ENCODE results near the gene TWF2. TPM values are rescaled to one million over a fixed set of nuclear protein-coding genes. Genes with fewer than 3 reads are reported as not detected.

The TWF2 gene
- total and polyA plus RNA-seq, 9 of the 15 experiments (the other 6 are each of a cell fraction or from before 2014, with no cell fraction given): 0.11 to 61.9 (median 29.7) TPM

DNA sequence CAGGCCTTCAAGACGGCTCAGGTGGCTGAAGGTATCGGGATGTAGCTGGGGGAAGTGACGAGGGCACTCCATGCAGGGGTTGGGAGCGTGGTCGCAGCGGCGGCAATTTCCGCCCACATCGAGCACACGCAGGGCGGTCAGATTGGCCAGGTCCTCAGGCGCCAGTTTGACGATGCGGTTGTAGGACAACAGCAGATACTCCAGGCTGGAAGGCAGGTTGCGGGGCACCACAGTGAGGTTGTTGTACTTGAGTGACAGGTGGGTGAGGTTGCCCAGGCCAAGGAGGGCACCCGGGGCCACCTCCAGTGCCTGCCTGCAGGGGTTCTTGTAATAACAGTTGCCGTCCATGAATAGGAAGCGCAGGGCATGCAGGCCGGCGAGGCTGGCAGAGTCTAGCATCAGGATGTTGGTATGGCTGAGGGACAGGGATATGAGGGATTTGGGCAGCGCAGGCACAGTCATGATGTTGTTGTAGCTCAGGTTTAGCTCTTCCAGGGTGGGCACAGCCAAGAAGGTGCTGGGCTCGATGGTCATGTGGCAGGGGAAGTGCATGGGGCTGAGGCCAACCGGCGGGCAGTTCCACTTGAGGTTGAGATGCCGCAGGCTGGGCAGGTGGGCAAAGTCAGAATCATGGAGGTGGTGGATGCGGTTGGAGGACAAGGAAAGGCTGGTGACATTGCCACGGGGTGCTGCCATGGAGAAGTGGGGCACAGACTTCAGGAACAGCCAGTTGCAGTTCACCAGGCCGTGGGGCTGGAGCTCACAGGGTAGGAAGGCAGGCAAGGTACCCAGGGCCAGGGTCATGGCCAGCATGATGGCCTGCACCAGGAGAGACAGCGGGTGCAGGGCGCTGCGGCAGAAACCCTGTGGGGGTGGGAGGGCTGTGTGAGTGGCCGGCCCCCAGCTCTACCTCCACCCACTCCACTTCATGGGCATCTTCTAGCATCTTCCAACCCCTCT, 15.2 kb downstream of the TWF2 start:
- Histone ChIP-seq H3K4me2 (ENCODE audit: insufficient read depth, low read length) (no peak overlapping the region), H3K9ac (ENCODE audit: insufficient read depth in 1 of 2, low read depth in 2 of 2, low read length in 2 of 2) (0 out of 4 replicates have a peak overlapping the region, but pooled peaks of 1 of the 2 experiments have one; percentile 9)
- no TSS peak for BruUV-seq (replicated peaks)

More for the DNA sequence above, 15.2 kb downstream of the TWF2 start:
- CTCF ChIA-PET (ENCODE audit: low intra/inter-chr PET ratio): no interaction called here
- no peak for FAIRE-seq
- WGBS (ENCODE audit: insufficient coverage, low coverage, missing lambda C conversion rate): 46% methylated on average over 22 of the region's 32 CpGs
- Histone ChIP-seq H2AFZ (ENCODE audit: low read depth, low read length) (no peak overlapping the region), H3K9me1 (ENCODE audit: control insufficient read depth, insufficient read depth, low read length) (no peaks in the 10 kb centered on the region), H3K4me1 (replicated peaks in 1 of 2; ENCODE audit: control insufficient read depth in 2 of 2, insufficient read depth in 2 of 2, low read length in 2 of 2) (peaks cover 11 to 57% of the 10 kb centered on the region in 2 experiments), H3K27ac (ENCODE audit: extremely low read depth, low read depth, low read length) (no peak overlapping the region), H3K4me3 (no peak overlapping the region), H3K79me2 (ENCODE audit: control insufficient read depth, insufficient read depth, low read length) (no peaks in the 10 kb centered on the region), H3K27me3 (ENCODE audit: control insufficient read depth in 2 of 2, insufficient read depth in 2 of 2, low read length in 2 of 2) (no peaks in the 10 kb centered on the region), H3K36me3 (ENCODE audit: control insufficient read depth, insufficient read depth, low read length) (no peaks in the 10 kb centered on the region), H3K9me3 (replicated peaks; ENCODE audit: control insufficient read depth, insufficient read depth, low read depth, low read length) (no peaks in the 10 kb centered on the region), H4K20me1 (replicated peaks; ENCODE audit: control insufficient read depth, insufficient read depth, low read length) (no peaks in the 10 kb centered on the region)
- POLR2A ChIA-PET: interaction anchor here (0.6 to 0.7 kb wide), 3 partner anchors 250 to 271 kb away, joined by 3 to 4 read pairs (median 3); no protein-coding TSS in a partner anchor
- no peak for TF ChIP-seq ID3 (CRISPR knock-in tag; IDR thresholded peaks at IDR 0.05)
- TF ChIP-seq ID3 (tag; IDR thresholded peaks at IDR 0.05): no peak
- no peak for TF ChIP-seq POLR2AphosphoS2 (IDR thresholded peaks at IDR 0.05; ENCODE audit: low read length)
- no peak for TF ChIP-seq MBD2 (IDR thresholded peaks at IDR 0.05; ENCODE audit: borderline replicate concordance, low read depth)
- no peak for TF ChIP-seq ZNF354B (CRISPR knock-in tag; IDR thresholded peaks at IDR 0.05)
- no peak for TF ChIP-seq POLR2A (conservative IDR thresholded peaks at IDR 0.05)
- TF ChIP-seq PHF21A (IDR thresholded peaks at IDR 0.05; ENCODE audit: borderline replicate concordance, low read depth): no peak
- no peak for TF ChIP-seq ZBTB9 (CRISPR knock-in tag; IDR thresholded peaks at IDR 0.05)
- TF ChIP-seq, protein P1, sequence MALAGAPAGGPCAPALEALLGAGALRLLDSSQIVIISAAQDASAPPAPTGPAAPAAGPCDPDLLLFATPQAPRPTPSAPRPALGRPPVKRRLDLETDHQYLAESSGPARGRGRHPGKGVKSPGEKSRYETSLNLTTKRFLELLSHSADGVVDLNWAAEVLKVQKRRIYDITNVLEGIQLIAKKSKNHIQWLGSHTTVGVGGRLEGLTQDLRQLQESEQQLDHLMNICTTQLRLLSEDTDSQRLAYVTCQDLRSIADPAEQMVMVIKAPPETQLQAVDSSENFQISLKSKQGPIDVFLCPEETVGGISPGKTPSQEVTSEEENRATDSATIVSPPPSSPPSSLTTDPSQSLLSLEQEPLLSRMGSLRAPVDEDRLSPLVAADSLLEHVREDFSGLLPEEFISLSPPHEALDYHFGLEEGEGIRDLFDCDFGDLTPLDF (CRISPR knock-in tag; IDR thresholded peaks at IDR 0.05): no peak
- in situ Hi-C loops (cut with MboI): no loop called here
- no peak for DNase-seq (ENCODE audit: extremely low read depth in 1 of 4, low spot score in 3 of 4)
- intact Hi-C loops (cut with micrococcal nuclease): loop anchor here (5.0 kb wide), 3 partner anchors 164 to 224 kb away; partner anchors contain the start of gene SEMA3G
- no peak for ATAC-seq

All from K562 (cell line).